ENCODE results near the gene NAXE. TPM values are rescaled to one million over a fixed set of nuclear protein-coding genes. Genes with fewer than 3 reads are reported as not detected.

The NAXE gene
- total RNA-seq, 1 donor from 2014 or later = 85.3 TPM

- H3K27me3 ChIP-seq = no peaks in the 10 kb centered on the region
These were observed 32.3 kb upstream of the NAXE start for GRCh38 chr1:156559086-156559796.

DNA sequence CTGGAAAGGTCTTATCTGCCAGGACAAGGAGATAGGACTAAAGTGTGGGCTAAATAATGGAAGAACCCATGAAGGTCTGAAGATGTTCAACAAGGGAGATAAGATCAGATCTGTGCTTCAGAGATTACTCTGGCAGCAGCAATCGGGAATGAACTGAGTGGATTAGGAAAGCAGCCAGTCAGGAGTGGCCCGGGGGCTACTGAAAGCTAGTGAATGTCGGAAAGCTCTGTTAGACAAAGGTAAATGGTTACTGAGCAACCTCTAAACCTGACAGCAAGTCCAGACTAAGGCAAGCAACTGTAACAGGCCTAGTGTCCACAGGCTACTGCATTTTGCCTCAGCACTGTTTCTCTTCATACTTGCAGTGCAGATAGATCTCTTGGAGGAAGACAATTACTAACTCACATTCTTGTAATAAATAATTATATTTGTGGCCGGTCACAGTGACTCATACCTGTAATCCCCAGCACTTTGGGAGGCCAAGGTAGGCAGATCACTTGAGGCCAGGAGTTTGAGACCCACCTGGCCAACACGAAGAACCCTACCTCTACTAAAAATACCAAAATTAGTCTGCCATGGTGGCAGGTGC, 31.7 kb upstream of the NAXE start:
- intact Hi-C loops (cut with DNase I) = loop anchor here (5.0 kb wide), 1 partner anchor 38 kb away; no protein-coding TSS in a partner anchor
- H3K27ac ChIP-seq = no peak overlapping the region
- no peaks in the 10 kb centered on the region for H3K9me3 ChIP-seq
- H3K27me3 ChIP-seq = no peaks in the 10 kb centered on the region
- TF ChIP-seq CTCF (IDR thresholded peaks at IDR 0.05) = no peak
- H3K4me1 ChIP-seq = no peaks in the 10 kb centered on the region
- no peaks in the 10 kb centered on the region for H3K36me3 ChIP-seq
- DNase-seq (ENCODE audit: low spot score in 2 of 2) = peak in 1 of 2 donors; percentile 19
- H3K4me3 ChIP-seq = no peak overlapping the region

More at GRCh38 chr1:156559086-156559796, 32.3 kb upstream of the NAXE start:
- Histone ChIP-seq H3K9me3 (no peaks in the 10 kb centered on the region), H3K27ac (no peak overlapping the region), H3K4me1 (no peaks in the 10 kb centered on the region), H3K36me3 (no peaks in the 10 kb centered on the region), H3K4me3 (no peak overlapping the region)
- no peak for DNase-seq (ENCODE audit: low spot score in 2 of 2)
- intact Hi-C loops (cut with DNase I) = no loop called here
- no peak for TF ChIP-seq CTCF (IDR thresholded peaks at IDR 0.05)

- intact Hi-C loops (cut with DNase I) = loop anchor here (5.0 kb wide), 1 partner anchor 38 kb away; no protein-coding TSS in a partner anchor
- no peak overlapping the region for H3K27ac ChIP-seq
- H3K27me3 ChIP-seq = no peaks in the 10 kb centered on the region
- no peak overlapping the region for H3K4me3 ChIP-seq
- H3K4me1 ChIP-seq = no peaks in the 10 kb centered on the region
- no peaks in the 10 kb centered on the region for H3K36me3 ChIP-seq
- no peak for TF ChIP-seq CTCF (IDR thresholded peaks at IDR 0.05)
- peak in 1 of 2 donors; percentile 45 for DNase-seq (ENCODE audit: low spot score in 2 of 2)
- no peaks in the 10 kb centered on the region for H3K9me3 ChIP-seq
These were observed 30.9 kb upstream of the NAXE start for GRCh38 chr1:156560585-156561163.

DNA sequence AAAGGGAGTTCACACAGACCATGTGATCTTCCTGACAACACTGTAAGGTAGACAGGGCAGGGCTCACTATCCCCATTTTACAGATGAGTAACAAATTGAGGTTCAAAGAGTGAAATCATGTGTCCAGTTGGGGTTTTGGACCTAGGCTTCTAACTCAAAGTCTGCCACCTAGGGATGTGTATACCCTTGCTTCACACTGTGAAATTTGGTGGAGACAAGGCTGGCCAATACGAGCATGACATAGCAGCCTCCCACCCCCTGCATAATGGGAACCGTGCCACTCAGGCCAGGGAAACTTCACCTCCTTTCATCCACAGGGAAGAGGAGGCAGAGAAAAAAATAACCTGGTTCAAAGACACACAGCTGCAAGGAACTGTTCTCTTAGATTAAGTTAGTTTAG, 26.1 kb upstream of the NAXE start:
- Histone ChIP-seq H3K27ac (no peak overlapping the region), H3K4me3 (no peak overlapping the region), H3K9me3 (no peaks in the 10 kb centered on the region), H3K4me1 (no peaks in the 10 kb centered on the region), H3K36me3 (no peaks in the 10 kb centered on the region), H3K27me3 (no peaks in the 10 kb centered on the region)
- TF ChIP-seq CTCF (IDR thresholded peaks at IDR 0.05) = no peak
- no peak for DNase-seq (ENCODE audit: low spot score in 2 of 2)
- intact Hi-C loops (cut with DNase I) = no loop called here

DNA sequence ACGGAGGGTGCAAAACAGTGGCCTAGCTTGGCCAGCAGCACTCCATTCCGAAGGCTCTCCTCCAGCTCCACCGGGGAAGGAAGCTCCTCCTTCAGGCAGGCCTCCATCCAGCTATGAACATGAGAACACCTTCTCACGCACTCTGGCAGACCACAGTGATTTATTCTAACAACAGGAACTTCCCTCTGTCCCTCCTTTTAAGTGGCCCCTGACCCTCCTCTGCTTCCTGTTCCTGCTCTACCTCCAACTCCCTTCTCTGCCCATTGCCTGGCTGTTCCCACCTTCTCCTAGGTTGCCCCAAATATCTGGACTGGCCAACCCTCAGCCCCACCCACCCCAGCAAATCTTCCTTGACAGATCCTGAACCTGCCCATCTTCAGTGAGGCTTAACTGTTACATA, 25.1 kb upstream of the NAXE start:
- Histone ChIP-seq H3K27me3 (no peaks in the 10 kb centered on the region), H3K9me3 (no peaks in the 10 kb centered on the region), H3K4me3 (no peak overlapping the region), H3K4me1 (no peaks in the 10 kb centered on the region), H3K36me3 (no peaks in the 10 kb centered on the region), H3K27ac (no peak overlapping the region)
- intact Hi-C loops (cut with DNase I) = no loop called here
- no peak for DNase-seq (ENCODE audit: low spot score in 2 of 2)
- no peak for TF ChIP-seq CTCF (IDR thresholded peaks at IDR 0.05)
